Stimulated activated naive CD4-positive, alpha-beta T cell treated with Interleukin-2 at 50 U/mL for 16 hours (primary cell): ENCODE data around the gene TXNDC12.
A peak's percentile ranks its signal among the peaks of the same experiment; 100 is the strongest.

Experiments
- DNase-seq: peaks from one replicate; lab custom pipeline; 2025; lab: John Stamatoyannopoulos, UW

TXNDC12 gene

DNA sequence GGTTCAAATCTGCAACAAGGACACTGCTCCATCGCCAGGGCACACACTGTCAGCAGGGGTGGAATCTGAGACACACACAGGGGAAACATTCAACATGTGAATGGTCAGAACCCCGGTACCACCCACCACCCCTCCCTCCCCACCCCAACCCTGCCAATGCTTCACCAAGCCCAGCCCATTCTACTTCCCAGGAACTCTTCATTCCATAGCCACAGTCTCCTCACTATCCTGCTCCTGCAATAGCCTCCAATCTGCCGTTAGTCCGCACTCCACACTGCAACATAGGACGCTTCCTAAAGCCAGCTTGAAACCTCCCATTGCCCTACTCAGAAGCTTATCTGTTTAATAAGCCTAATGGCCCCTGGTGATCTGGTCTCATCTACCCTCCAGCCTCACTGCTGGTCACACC lies 57.0 kb downstream of the TXNDC12 start:
- no peak for DNase-seq

DNA sequence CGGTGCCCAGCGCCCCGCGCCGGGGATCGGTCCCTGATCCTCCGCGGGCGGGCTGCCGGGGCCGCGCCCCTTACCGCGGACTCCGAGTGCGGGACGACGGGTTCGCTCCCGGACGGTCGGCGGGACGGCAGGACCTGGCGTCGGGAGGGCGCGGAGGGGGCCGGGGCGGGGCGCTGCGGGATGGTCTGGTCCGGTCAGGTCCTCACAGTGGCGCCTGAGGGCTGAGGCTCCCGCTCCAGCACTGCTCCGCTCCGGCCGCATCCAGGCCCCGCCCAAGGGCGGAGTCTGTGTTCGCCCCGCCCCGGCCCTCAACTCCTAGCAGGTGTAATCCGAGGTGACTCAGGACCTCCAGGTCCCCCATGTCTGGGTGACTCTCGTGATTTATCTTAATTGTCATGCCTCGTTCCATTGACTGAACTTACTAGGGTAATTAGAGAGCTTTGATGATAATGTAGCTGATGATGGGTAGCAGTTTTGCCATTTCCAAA lies 64.5 kb downstream of the TXNDC12 start, which contains the start of gene RAB3B:
Gene RAB3B, minus strand, starts transcription at position 223 of the 488 bp plus-strand sequence. CDS start 13,583 bp downstream, outside the sequence.
- peak; percentile 65 for DNase-seq

GRCh38 chr1:51989582-51990477 lies 65.2 kb downstream of the TXNDC12 start:
- no peak for DNase-seq

- no peak for DNase-seq
These were observed 66.7 kb downstream of the TXNDC12 start for GRCh38 chr1:51988254-51988653.

- no peak for DNase-seq
These were observed 68.3 kb downstream of the TXNDC12 start for GRCh38 chr1:51986718-51987117.

DNA sequence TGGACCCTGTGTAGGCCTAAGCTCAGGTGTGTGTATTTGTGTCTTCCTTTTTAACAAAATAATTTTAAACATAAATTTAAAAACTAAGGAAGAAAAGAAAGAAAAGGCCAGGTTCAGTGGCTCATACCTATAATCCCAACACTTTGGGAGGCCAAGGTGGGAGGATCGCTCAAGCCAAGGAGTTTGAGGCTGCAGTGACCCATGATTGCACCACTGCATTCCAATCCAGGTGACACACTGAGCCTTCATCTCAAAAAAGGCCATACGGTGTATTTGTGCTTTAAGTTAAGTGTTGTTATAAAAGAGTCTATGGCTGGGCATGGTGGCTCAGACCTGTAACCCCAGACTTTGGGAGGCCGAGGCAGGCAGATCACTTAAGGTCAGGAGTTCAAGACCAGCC lies 72.8 kb downstream of the TXNDC12 start:
- DNase-seq = no peak

DNA sequence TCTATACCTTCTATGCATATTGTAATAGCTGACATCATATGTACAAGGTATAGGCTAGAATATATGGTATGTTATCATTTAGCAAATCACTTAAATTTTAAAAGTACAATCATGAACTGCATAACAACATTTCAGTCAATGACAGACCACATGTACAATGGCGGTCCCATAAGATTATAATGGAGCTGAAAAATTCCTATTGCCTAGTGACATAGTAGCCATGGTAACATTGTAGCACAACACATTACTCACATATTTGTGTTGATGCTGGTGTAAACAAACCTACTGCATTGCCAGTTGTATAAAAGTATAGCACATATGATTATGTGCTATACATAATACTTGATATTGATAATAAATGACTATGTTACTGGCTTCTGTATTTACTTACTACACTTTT lies 73.4 kb downstream of the TXNDC12 start:
- DNase-seq = no peak

GRCh38 chr1:51978099-51978498 lies 76.9 kb downstream of the TXNDC12 start:
- DNase-seq = no peak

DNA sequence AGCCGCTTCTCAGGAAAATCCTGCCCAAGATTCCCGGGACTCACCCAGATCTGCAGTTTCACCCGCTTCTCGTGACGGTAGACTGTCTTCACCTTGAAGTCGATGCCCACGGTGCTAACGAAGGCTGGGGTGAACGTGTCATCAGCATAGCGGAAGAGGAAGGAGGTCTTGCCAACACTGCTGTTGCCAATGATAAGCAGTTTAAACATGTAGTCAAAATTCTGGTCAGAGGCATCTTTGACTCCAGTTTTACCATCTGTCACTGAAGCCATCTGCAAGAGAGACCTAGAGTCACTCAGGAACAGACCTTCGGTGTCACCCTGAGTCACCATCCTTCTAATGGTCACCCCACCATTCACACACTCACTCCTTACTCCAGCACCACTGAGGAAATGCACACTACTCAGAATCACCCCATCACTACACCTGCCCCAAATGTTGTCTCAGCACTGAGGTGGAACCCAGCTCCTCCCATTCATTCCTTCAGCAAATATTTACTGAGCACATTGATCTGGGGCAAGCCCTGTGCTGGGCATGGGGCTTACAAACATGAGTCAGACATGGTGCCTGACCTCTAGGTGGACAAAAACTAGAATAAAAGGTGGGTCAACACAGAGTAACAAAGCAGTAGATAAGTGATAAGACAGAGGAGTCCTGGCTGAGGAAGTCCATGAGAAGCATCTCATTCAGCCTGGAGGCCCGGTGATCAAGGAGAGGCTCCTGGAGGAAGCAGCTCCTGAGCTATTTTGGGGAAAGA lies 78.0 kb downstream of the TXNDC12 start:
- DNase-seq = no peak

GRCh38 chr1:51973587-51974474 lies 81.2 kb downstream of the TXNDC12 start:
- no peak for DNase-seq
